ENCODE measurements around the gene TRIOBP.
"Not testable (repeated sequence)": the region's sequence is repeated elsewhere in the genome, so short reads cannot be mapped to it uniquely, and the experiment has no call there.

Gene TRIOBP

GRCh38 chr22:37717746-37718305 is 21.0 kb downstream of the TRIOBP start:
- in situ Hi-C loops (cut with MboI; ENCODE audit: low sequenced_read_pairs): not testable (repeated sequence)

GRCh38 chr22:37725551-37726240 is 28.8 kb downstream of the TRIOBP start:
- in situ Hi-C loops (cut with MboI; ENCODE audit: low sequenced_read_pairs): no loop called here

DNA sequence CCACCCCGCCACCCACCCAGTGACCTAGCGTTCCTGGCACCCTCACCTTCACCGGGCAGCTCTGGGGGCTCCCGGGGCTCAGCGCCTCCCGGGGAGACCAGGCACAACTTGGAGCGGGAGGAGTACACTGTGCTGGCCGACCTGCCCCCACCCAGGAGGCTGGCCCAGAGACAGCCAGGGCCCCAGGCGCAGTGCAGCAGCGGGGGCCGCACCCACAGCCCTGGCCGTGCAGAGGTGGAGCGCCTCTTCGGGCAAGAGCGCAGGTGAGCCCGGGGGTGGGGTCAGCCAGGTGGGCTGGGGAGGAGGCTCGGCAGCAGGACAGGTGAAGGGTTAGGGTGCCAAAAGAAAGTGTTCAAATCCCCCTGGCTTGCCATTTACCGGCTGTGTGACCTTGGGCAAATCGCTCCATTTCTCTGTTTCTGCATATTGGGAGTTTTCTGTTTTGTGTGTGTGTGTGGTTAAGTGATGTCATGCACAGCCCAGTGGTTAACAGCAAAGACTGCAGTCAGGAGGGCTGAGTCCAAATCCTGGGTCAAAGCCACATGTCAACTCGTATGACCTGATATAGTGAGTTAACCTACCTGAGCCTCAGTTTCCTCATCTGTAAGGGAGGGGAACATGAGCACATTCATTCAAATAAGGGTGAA is 29.5 kb downstream of the TRIOBP start:
- in situ Hi-C loops (cut with MboI; ENCODE audit: low sequenced_read_pairs): no loop called here

DNA sequence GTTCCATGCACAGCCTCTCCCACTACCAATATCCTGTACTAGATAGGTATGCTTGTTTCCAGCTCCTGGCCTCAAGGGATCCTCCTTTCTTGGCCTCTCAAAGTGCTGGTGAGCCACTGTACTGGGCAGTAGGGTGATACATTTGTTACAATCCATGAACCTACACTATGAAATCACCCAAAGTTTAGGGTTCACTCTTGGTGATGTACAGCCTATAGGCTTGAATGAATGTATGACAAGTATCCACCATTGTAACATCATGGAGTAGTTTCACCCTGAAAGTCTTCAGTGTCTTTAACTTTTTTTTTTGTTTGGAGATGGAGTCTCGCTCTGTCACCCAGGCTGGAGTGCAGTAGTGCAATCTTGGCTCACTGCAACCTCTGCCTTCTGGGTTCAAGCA is 31.8 kb downstream of the TRIOBP start:
- in situ Hi-C loops (cut with MboI; ENCODE audit: low sequenced_read_pairs): no loop called here

DNA sequence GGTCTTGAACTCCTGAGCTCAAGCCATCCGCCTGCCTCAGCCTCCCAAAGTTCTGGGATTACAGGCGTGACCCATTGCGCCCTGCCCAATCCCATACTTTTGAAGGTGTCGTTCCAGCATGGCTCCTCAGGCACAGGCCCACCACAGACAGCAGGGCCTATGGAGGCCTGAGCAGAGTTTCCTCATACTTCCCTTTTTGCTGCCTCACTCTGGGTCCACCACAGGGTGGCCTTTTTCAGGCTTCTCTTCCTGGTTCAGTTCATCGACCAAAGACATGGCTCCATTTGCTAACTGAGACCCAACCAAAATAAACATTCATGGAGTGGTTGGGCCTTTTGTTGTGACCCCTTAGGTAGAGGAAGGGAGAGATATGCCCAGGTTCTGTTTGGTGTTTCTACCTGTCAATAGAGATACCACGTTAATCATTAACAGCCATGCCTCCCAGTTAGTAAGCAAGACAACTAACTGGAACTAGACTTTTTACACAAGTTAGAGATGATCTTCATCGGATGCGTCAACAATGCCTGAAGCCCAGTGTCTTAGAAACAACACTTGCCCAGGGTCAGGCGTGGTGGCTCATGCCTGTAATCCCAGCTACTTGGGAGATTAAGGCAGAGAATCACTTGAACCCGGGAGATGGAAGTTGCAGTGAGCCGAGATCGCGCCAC is 35.1 kb downstream of the TRIOBP start:
- in situ Hi-C loops (cut with MboI; ENCODE audit: low sequenced_read_pairs): no loop called here

- in situ Hi-C loops (cut with MboI; ENCODE audit: low sequenced_read_pairs): no loop called here
Observed at GRCh38 chr22:37732699-37733607, 36.1 kb downstream of the TRIOBP start.

GRCh38 chr22:37733625-37734401 is 37.0 kb downstream of the TRIOBP start:
- in situ Hi-C loops (cut with MboI; ENCODE audit: low sequenced_read_pairs): no loop called here

GRCh38 chr22:37734402-37734700 is 37.5 kb downstream of the TRIOBP start:
- in situ Hi-C loops (cut with MboI; ENCODE audit: low sequenced_read_pairs): no loop called here

DNA sequence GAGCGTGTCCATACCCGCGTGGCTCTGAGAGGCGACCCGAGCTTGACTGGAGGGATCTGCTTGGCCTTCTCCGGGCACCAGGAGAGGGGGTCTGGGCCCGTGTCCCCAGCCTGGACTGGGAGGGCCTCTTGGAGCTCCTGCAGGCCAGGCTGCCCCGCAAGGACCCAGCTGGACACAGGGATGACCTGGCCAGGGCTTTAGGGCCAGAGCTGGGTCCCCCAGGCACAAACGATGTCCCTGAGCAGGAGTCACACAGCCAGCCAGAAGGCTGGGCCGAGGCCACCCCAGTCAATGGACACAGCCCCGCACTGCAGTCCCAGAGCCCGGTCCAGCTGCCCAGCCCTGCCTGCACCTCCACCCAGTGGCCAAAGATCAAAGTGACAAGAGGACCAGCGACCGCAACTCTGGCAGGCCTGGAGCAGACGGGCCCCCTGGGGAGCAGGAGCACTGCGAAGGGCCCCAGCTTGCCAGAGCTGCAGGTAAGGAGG is 38.2 kb downstream of the TRIOBP start:
- in situ Hi-C loops (cut with MboI; ENCODE audit: low sequenced_read_pairs): no loop called here

- in situ Hi-C loops (cut with MboI; ENCODE audit: low sequenced_read_pairs): no loop called here
Observed at GRCh38 chr22:37739035-37739434, 42.2 kb downstream of the TRIOBP start.

DNA sequence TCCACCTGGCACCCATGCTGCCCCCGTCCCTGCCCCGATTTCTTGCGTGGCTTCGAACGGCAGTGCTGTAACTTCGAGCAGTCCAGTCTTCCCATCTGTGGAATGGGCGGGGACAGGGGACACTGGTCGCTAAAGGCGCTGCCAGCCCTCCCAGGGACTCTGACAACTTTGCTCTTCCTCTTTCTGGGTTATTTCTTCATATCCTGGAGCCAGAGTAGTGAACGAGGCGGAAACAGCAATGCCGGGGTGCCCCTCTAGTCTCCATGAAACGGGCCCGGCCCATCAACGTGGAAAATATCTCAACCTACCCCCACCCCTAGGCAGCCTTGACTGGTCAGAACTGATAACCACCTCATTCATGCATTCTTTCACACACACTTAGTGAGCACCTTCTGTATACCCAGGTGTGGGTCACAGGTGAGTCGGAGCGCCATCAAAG is 42.8 kb downstream of the TRIOBP start:
- in situ Hi-C loops (cut with MboI; ENCODE audit: low sequenced_read_pairs): no loop called here

GRCh38 chr22:37740455-37741311 is 43.8 kb downstream of the TRIOBP start:
- in situ Hi-C loops (cut with MboI; ENCODE audit: low sequenced_read_pairs): no loop called here

GRCh38 chr22:37741312-37741795 is 44.5 kb downstream of the TRIOBP start:
- in situ Hi-C loops (cut with MboI; ENCODE audit: low sequenced_read_pairs): no loop called here

DNA sequence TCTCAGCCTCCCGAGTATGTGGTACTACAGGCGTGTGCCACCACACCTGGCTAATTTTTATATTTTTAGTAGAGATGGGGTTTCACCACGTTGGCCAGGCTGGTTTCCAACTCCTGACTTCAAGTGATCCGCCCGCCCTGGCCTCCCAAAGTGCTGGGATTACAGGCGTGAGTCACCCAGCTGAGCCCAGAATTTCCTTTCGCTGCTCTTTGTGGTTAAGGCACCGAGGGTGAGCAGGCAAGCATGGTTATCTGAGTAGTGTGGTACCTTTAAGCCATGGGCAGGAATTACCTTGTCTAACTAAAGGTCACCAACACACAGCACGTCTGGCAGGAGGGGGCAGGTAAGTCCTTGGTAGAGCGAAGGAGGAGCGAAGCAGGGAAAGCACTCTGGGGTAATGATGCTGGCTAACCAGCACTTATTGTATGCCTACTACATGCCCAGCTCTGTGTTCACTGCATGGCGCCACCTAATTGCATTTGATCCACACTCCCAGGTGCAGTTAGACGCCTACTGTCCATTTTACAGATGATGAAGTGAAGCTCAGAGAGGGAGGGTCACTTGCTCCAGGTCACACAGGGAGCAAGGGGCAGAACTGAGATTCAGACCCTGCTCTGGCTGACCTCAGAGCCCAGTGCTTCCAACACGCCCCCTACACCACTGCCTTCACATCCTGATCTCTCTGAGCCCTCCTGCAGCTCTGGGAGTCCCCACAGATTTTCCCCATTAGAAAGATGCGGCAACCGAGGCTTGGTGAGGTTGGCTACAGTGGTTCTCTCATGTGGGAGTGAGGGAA is 45.7 kb downstream of the TRIOBP start:
- in situ Hi-C loops (cut with MboI; ENCODE audit: low sequenced_read_pairs): no loop called here

- in situ Hi-C loops (cut with MboI; ENCODE audit: low sequenced_read_pairs): no loop called here
Observed at GRCh38 chr22:37744589-37744988, 47.7 kb downstream of the TRIOBP start.

GRCh38 chr22:37745548-37746365 is 48.9 kb downstream of the TRIOBP start:
- in situ Hi-C loops (cut with MboI; ENCODE audit: low sequenced_read_pairs): no loop called here

GRCh38 chr22:37746366-37747079 is 49.7 kb downstream of the TRIOBP start:
- in situ Hi-C loops (cut with MboI; ENCODE audit: low sequenced_read_pairs): no loop called here
